Measurements from ENCODE around the gene BCLAF1. TPM values are rescaled to one million over a fixed set of nuclear protein-coding genes. Genes with fewer than 3 reads are reported as not detected.

BCLAF1 gene, protein sequence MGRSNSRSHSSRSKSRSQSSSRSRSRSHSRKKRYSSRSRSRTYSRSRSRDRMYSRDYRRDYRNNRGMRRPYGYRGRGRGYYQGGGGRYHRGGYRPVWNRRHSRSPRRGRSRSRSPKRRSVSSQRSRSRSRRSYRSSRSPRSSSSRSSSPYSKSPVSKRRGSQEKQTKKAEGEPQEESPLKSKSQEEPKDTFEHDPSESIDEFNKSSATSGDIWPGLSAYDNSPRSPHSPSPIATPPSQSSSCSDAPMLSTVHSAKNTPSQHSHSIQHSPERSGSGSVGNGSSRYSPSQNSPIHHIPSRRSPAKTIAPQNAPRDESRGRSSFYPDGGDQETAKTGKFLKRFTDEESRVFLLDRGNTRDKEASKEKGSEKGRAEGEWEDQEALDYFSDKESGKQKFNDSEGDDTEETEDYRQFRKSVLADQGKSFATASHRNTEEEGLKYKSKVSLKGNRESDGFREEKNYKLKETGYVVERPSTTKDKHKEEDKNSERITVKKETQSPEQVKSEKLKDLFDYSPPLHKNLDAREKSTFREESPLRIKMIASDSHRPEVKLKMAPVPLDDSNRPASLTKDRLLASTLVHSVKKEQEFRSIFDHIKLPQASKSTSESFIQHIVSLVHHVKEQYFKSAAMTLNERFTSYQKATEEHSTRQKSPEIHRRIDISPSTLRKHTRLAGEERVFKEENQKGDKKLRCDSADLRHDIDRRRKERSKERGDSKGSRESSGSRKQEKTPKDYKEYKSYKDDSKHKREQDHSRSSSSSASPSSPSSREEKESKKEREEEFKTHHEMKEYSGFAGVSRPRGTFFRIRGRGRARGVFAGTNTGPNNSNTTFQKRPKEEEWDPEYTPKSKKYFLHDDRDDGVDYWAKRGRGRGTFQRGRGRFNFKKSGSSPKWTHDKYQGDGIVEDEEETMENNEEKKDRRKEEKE
- total RNA-seq (ENCODE audit: unreplicated experiment) = 154 TPM
- long read RNA-seq, full-length matches to known transcripts = 1 of 26 reads
- long read RNA-seq, partial matches to known transcripts = 24 of 26 reads
- long read RNA-seq, other reads (novel, unspliced or antisense) = 1 of 26 reads

- Mint-ChIP-seq H3K27me3 (ENCODE audit: unreplicated experiment) (peaks cover 30% of the 10 kb centered on the region), H3K4me3 (ENCODE audit: unreplicated experiment) (peak within 1 kb of the TSS; percentile 100), H3K4me1 (ENCODE audit: unreplicated experiment) (peaks cover 26% of the 10 kb centered on the region), H3K27ac (ENCODE audit: unreplicated experiment) (peak within 1 kb of the TSS; percentile 100), H3K36me3 (ENCODE audit: low read depth, unreplicated experiment) (peaks cover 10% of the 10 kb centered on the region), H3K9me3 (ENCODE audit: unreplicated experiment) (no peaks in the 10 kb centered on the region)
- peak; percentile 99 for DNase-seq (ENCODE audit: low spot score)
- TF ChIP-seq CTCF (IDR thresholded peaks at IDR 0.05; ENCODE audit: unreplicated experiment) = no peak
These were observed at the start of gene BCLAF1 for GRCh38 chr6:136289579-136290409. Gene BCLAF1, minus strand, starts transcription at chr6:136289846. Its CDS starts 9,980 bp downstream, at chr6:136279866.

DNA sequence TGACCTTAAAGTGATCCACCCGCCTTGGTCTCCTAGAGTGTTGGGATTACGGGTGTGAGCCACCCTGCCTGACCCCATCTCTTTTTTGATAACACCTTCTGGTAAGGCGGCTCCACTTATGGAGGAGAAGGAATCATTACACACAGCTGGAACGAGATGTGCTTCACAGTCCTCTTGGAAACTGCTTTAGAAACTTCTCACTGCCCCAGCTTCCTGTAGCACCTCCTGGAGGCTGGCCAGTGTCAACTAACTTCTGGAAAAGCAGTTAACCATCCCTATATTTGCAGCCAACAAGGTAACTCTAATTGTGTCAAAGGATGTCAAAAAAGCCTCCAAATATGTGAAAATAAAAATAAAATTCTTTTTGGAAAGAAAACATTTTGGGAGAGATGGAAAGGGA lies 48.8 kb upstream of the BCLAF1 start:
- H3K36me3 Mint-ChIP-seq (ENCODE audit: low read depth, unreplicated experiment) = no peaks in the 10 kb centered on the region
- H3K27me3 Mint-ChIP-seq (ENCODE audit: unreplicated experiment) = no peaks in the 10 kb centered on the region
- TF ChIP-seq CTCF (IDR thresholded peaks at IDR 0.05; ENCODE audit: unreplicated experiment) = no peak
- H3K9me3 Mint-ChIP-seq (ENCODE audit: unreplicated experiment) = no peaks in the 10 kb centered on the region
- no peak overlapping the region for H3K27ac Mint-ChIP-seq (ENCODE audit: unreplicated experiment)
- no peaks in the 10 kb centered on the region for H3K4me1 Mint-ChIP-seq (ENCODE audit: unreplicated experiment)
- no peak for DNase-seq (ENCODE audit: low spot score)
- no peak overlapping the region for H3K4me3 Mint-ChIP-seq (ENCODE audit: unreplicated experiment)

GRCh38 chr6:136337606-136338005 lies 48.0 kb upstream of the BCLAF1 start:
- no peaks in the 10 kb centered on the region for H3K9me3 Mint-ChIP-seq (ENCODE audit: unreplicated experiment)
- H3K27ac Mint-ChIP-seq (ENCODE audit: unreplicated experiment) = no peak overlapping the region
- no peaks in the 10 kb centered on the region for H3K27me3 Mint-ChIP-seq (ENCODE audit: unreplicated experiment)
- TF ChIP-seq CTCF (IDR thresholded peaks at IDR 0.05; ENCODE audit: unreplicated experiment) = no peak
- DNase-seq (ENCODE audit: low spot score) = no peak
- H3K4me1 Mint-ChIP-seq (ENCODE audit: unreplicated experiment) = no peaks in the 10 kb centered on the region
- no peaks in the 10 kb centered on the region for H3K36me3 Mint-ChIP-seq (ENCODE audit: low read depth, unreplicated experiment)
- no peak overlapping the region for H3K4me3 Mint-ChIP-seq (ENCODE audit: unreplicated experiment)

DNA sequence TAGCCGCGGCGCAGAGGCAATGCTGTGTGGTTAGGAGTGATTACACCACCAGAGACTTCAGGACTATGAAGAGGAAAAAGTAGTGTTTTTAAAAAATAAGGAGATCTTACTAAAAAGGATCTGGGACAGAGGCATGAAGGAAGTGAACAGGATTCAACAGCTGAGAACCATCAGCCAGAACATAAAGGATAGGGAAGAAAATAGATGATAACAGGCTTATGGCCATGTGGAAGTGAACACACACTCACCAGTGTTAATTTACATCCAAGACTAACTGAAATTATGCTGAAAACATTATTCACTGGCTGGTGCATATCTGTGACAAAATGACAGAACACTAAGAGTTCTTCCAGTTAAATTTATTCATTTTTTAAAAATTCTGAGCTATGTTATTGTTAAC lies 47.5 kb upstream of the BCLAF1 start:
- Mint-ChIP-seq H3K9me3 (ENCODE audit: unreplicated experiment) (no peaks in the 10 kb centered on the region), H3K36me3 (ENCODE audit: low read depth, unreplicated experiment) (no peaks in the 10 kb centered on the region), H3K4me1 (ENCODE audit: unreplicated experiment) (no peaks in the 10 kb centered on the region), H3K4me3 (ENCODE audit: unreplicated experiment) (no peak overlapping the region), H3K27me3 (ENCODE audit: unreplicated experiment) (no peaks in the 10 kb centered on the region), H3K27ac (ENCODE audit: unreplicated experiment) (no peak overlapping the region)
- TF ChIP-seq CTCF (IDR thresholded peaks at IDR 0.05; ENCODE audit: unreplicated experiment) = no peak
- DNase-seq (ENCODE audit: low spot score) = no peak

Measured in endothelial cell (in vitro differentiated cells).